ENCODE measurements around the gene RANBP17. TPM values are rescaled to one million over a fixed set of nuclear protein-coding genes. Genes with fewer than 3 reads are reported as not detected.
"Not testable (repeated sequence)": the region's sequence is repeated elsewhere in the genome, so short reads cannot be mapped to it uniquely, and the experiment has no call there.

Gene RANBP17
- total RNA-seq, 2 experiments from 2014 or later: not detected

DNA sequence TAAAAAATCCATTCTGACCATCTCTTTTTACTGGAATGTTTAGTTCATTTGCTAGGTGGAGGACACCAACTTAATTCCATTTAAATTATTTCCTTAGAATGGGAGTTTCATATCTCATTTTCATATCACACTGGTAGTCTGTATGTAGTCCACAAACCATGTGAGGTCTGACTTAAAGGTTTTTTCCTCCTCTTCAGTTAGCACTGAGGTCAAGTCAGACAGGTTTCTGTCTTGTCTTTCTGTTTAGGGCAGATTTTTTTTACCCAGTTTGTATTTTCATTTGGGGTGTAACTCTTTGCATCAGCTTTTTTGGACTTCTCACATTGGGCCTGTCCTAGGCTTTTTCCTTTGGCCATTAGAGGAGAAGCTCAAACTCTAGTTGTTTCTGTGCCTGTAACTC, 75.3 kb downstream of the RANBP17 start:
- DNase-seq: no peak
- Mint-ChIP-seq H3K4me1 (no peaks in the 10 kb centered on the region), H3K4me3 (no peak overlapping the region), H3K27me3 (no peaks in the 10 kb centered on the region), H3K9me3 (ENCODE audit: low read depth) (peaks cover 3% of the 10 kb centered on the region), H3K36me3 (no peaks in the 10 kb centered on the region), H3K27ac (no peak overlapping the region)
- ATAC-seq: no peak
- CTCF ChIA-PET: no interaction called here

DNA sequence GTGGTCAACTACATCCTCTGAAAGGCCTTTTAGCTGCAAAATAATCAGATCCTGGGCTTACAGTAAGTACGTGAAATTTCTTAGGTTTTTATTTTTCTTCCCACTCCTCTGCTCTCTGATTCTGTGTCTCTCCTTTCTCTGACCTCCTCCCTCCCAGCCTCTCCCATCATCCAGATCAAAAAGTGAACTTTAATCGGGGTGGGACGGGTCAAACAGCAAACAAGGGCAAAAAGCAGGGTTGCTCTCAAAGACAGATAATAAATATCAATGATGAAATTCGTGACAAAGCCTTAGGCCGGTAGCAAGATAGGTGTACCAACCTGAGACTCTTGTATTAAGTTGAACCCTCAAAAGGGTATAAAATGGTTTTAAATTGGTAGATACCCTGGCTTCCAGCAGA, 76.1 kb downstream of the RANBP17 start:
- no peak overlapping the region for H3K27ac Mint-ChIP-seq

DNA sequence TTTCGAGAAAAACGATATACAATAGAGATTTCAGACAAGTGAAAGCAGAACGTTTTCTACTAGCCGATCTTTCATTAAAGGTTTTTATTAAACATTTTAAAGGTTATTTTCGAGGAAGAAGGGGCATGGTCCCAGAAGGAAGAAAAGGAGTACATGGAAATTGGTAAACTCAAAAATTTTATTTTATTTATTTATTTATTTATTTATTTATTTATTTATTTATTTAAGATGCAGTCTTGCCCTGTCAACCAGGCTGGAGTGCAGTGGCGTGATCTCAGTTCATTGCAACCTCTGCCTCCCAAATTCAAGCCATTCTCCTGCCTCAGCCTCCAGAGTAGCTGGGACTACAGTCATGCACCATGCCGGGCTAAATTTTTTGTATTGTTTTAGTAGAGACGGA, 77.4 kb downstream of the RANBP17 start:
- no peak for DNase-seq
- ATAC-seq: no peak
- H3K4me3 Mint-ChIP-seq: no peak overlapping the region
- H3K27me3 Mint-ChIP-seq: no peaks in the 10 kb centered on the region
- H3K4me1 Mint-ChIP-seq: no peaks in the 10 kb centered on the region
- H3K9me3 Mint-ChIP-seq (ENCODE audit: low read depth): peaks cover 3% of the 10 kb centered on the region
- H3K27ac Mint-ChIP-seq: no peak overlapping the region
- no peaks in the 10 kb centered on the region for H3K36me3 Mint-ChIP-seq
- CTCF ChIA-PET: no interaction called here

More for the DNA sequence above, 76.1 kb downstream of the RANBP17 start:
- Mint-ChIP-seq H3K27me3 (no peaks in the 10 kb centered on the region), H3K4me3 (no peak overlapping the region), H3K36me3 (no peaks in the 10 kb centered on the region), H3K4me1 (no peaks in the 10 kb centered on the region), H3K9me3 (ENCODE audit: low read depth) (peaks cover 3% of the 10 kb centered on the region)
- no peak for ATAC-seq
- no peak for DNase-seq
- CTCF ChIA-PET: no interaction called here

DNA sequence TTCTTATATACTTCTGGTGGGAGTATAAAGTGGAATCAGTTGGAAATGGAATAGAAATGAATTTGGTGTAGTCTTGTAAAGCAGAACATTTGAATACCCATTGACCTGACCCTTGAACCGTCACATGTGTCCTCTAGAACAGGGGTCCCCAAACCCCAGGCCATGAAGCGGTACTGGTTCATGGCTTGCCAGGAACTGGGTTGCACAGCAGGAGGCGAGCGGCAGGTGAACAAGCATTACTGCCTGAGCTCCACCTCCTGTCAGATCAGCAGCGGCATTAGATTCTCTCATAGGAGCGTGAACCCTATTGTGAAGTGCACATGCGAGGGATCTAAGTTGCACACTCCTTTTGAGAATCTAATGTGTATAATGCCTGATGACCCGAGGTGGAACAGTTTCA, 80.0 kb downstream of the RANBP17 start:
- H3K9me3 Mint-ChIP-seq (ENCODE audit: low read depth): no peaks in the 10 kb centered on the region
- ATAC-seq (no peak), DNase-seq (no peak)
- H3K4me3 Mint-ChIP-seq: no peak overlapping the region
- no peaks in the 10 kb centered on the region for H3K36me3 Mint-ChIP-seq
- no peaks in the 10 kb centered on the region for H3K4me1 Mint-ChIP-seq
- CTCF ChIA-PET: no interaction called here
- no peaks in the 10 kb centered on the region for H3K27me3 Mint-ChIP-seq
- H3K27ac Mint-ChIP-seq: no peak overlapping the region

DNA sequence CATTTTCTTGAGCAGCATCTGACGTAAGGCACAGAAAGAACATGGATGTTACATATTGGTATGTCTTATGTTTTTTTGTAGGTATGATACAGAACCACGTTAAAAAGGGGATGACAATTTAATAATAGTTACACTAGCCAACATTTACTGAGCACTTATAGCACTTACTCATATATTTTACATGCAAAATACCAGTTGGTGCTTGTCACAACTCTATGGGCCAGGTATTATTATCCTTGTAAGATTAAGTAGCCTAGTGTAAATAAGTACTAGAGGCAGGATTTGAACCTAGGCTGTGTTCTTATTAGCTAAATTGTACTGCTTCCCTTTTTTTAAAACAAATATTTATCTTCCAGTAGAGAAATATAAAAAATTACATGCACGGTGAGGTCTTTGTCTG, 83.5 kb downstream of the RANBP17 start:
- ATAC-seq (no peak), DNase-seq (no peak)
- no peaks in the 10 kb centered on the region for H3K4me1 Mint-ChIP-seq
- no peaks in the 10 kb centered on the region for H3K27me3 Mint-ChIP-seq
- H3K27ac Mint-ChIP-seq: no peak overlapping the region
- CTCF ChIA-PET: no interaction called here
- H3K9me3 Mint-ChIP-seq (ENCODE audit: low read depth): no peaks in the 10 kb centered on the region
- no peaks in the 10 kb centered on the region for H3K36me3 Mint-ChIP-seq
- no peak overlapping the region for H3K4me3 Mint-ChIP-seq

DNA sequence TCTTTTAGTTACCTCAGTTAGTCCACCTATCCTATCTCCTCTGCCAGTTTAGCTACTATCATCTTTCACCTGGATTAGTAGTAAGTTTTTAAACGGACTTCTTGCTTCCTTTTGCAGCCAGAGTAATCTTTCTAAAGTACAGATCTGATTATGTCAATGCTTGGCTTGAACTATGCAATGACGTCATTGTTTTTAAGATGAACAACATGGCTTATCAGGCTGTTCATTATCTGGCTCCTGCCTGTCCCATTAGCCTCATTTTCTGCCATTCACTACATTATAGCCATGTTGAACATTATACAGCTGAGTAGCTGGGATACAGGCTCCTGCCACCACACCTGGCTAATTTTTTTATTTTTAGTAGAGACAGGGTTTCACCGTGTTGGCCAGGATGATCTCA, 98.7 kb downstream of the RANBP17 start:
- ATAC-seq (no peak), DNase-seq (no peak)
- Mint-ChIP-seq H3K9me3 (ENCODE audit: low read depth) (no peaks in the 10 kb centered on the region), H3K4me1 (no peaks in the 10 kb centered on the region), H3K4me3 (no peak overlapping the region), H3K27me3 (no peaks in the 10 kb centered on the region), H3K36me3 (no peaks in the 10 kb centered on the region), H3K27ac (no peak overlapping the region)
- CTCF ChIA-PET: no interaction called here

DNA sequence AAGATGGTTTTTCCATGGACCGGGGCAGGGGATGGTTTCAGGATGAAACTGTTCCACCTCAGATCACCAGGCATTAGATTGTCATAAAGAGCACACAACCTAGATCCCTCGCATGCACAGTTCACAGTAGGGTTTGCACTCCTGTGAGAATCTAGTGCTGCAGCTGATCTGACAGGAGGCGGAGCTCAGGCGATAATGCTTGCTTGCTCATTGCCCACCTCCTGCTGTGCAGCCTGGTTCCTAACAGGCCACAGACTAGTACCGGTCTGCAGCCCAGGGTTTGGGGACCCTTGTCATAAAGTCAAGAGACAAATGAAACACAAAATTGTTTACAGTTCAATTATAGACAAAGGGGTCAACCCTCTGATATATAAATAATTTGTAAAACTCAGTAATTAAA, 101.7 kb downstream of the RANBP17 start:
- Mint-ChIP-seq H3K4me3 (no peak overlapping the region), H3K27me3 (no peaks in the 10 kb centered on the region), H3K27ac (no peak overlapping the region), H3K9me3 (ENCODE audit: low read depth) (no peaks in the 10 kb centered on the region), H3K4me1 (no peaks in the 10 kb centered on the region), H3K36me3 (no peaks in the 10 kb centered on the region)
- no peak for DNase-seq
- CTCF ChIA-PET: no interaction called here
- no peak for ATAC-seq

DNA sequence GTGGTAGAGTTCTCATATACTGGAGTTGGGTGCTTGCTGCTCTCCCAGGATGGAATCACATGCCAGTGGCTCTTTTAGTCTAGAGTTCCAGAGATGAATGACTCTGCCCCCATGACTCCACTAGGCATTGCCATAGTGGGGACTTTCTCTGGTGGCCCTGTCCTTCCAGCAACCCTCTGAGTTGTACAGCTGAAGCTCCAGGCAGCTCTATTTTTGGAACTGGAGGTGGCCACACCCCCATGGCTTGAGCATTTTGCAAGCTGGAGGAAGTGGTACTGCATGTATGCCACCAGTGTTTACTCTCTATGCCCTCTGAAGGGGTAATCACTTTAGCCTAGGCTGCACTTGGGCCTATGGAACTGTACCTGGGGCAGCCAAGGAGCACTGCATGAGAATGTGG, 112.6 kb downstream of the RANBP17 start:
- Mint-ChIP-seq H3K4me3 (no peak overlapping the region), H3K27me3 (no peaks in the 10 kb centered on the region), H3K36me3 (no peaks in the 10 kb centered on the region), H3K4me1 (no peaks in the 10 kb centered on the region), H3K9me3 (ENCODE audit: low read depth) (no peaks in the 10 kb centered on the region), H3K27ac (no peak overlapping the region)
- DNase-seq: no peak
- no peak for ATAC-seq
- CTCF ChIA-PET: no interaction called here

DNA sequence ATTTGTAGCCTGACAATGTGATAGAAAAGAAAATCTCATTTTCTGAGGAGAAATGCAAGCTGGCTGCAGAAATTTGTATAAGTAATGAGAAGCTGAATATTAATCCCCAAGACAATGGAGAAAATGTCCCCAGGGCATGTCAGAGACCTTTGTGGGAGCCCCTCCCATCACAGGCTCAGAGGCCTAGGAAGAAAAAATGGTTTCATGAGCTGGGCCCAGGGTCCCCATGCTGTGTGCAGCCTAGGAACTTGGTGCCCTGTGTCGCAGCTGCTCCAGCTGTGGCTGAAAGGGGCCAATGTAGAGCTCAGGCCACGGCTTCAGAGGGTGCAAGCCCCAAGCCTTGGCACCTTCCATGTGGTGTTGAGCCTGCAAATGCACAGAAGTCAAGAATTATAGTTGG, 118.4 kb downstream of the RANBP17 start:
- not testable (repeated sequence) for ATAC-seq; H3K9me3 Mint-ChIP-seq (ENCODE audit: low read depth)

DNA sequence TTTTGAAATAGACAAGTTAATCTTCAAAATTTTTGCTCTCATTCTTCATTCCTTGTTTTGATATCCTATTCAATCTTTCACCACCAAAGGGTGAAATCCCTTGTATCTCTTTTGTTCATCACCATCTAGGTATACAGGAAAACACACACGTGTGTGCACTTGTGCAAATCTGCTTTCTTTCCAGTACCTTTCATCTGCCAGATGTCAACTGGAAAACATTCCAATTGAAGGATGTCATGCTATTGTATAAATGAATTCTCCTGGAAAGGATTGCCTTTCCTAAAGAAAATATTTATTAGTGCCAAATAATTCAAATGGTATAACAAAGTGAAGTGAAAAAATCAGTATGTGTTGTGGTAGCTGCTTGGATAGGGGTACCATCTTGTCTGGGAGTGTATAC, 123.7 kb downstream of the RANBP17 start:
- H3K27ac Mint-ChIP-seq: no peak overlapping the region
- H3K36me3 Mint-ChIP-seq: no peaks in the 10 kb centered on the region
- CTCF ChIA-PET: no interaction called here
- peaks cover 8% of the 10 kb centered on the region for H3K9me3 Mint-ChIP-seq (ENCODE audit: low read depth)
- H3K27me3 Mint-ChIP-seq: peaks cover under 1% of the 10 kb centered on the region
- ATAC-seq: no peak
- H3K4me3 Mint-ChIP-seq: no peak overlapping the region
- no peak for DNase-seq
- H3K4me1 Mint-ChIP-seq: no peaks in the 10 kb centered on the region

More for the DNA sequence above, 118.4 kb downstream of the RANBP17 start:
- H3K27me3 Mint-ChIP-seq, DNase-seq, H3K27ac Mint-ChIP-seq, CTCF ChIA-PET, H3K4me1 Mint-ChIP-seq, H3K36me3 Mint-ChIP-seq, H3K4me3 Mint-ChIP-seq: not testable (repeated sequence)

DNA sequence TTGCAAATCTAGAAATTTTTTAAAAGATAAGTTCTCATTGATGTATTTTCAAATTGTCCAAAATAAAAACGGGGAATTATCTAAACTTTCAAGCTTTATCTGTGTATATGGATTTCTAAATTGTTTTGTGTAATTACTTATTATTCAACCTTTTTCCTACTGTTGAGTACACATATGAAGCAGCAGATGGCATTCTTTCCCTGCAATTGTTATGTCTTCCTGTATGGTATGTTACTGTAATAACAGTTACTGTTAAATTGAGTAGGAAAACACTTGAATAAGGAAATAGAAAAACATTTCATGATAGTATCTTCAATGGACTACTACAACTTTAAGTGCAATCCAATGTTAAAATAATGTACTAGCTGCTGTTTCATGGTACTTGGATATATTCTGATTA, 124.8 kb downstream of the RANBP17 start:
- CTCF ChIA-PET: no interaction called here
- Mint-ChIP-seq H3K9me3 (ENCODE audit: low read depth) (no peaks in the 10 kb centered on the region), H3K4me3 (no peak overlapping the region), H3K27me3 (peaks cover 3% of the 10 kb centered on the region), H3K4me1 (no peaks in the 10 kb centered on the region), H3K27ac (no peak overlapping the region), H3K36me3 (no peaks in the 10 kb centered on the region)
- no peak for ATAC-seq
- DNase-seq: no peak

DNA sequence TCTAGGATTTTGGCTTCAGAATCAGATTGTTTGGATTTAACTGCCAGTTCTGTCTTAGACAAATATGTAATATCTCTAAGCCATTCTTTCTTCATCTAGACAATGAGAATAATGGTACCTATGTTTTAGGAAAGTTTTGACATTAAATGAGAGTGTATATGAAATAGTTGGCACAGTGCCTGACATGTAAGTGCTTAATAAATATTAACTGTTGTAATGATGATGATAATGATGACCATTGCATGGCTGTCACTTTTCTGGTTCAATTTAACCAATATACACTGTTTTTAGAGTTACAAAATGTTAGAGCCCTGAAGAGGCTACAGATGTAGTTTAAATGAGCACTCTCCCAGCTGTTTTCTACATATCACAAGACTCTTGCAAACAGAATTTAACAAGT, 131.7 kb downstream of the RANBP17 start:
- DNase-seq (no peak), ATAC-seq (no peak)
- Mint-ChIP-seq H3K4me1 (no peaks in the 10 kb centered on the region), H3K27me3 (peaks cover 6% of the 10 kb centered on the region), H3K4me3 (no peak overlapping the region), H3K9me3 (ENCODE audit: low read depth) (no peaks in the 10 kb centered on the region), H3K36me3 (no peaks in the 10 kb centered on the region), H3K27ac (no peak overlapping the region)
- CTCF ChIA-PET: no interaction called here

DNA sequence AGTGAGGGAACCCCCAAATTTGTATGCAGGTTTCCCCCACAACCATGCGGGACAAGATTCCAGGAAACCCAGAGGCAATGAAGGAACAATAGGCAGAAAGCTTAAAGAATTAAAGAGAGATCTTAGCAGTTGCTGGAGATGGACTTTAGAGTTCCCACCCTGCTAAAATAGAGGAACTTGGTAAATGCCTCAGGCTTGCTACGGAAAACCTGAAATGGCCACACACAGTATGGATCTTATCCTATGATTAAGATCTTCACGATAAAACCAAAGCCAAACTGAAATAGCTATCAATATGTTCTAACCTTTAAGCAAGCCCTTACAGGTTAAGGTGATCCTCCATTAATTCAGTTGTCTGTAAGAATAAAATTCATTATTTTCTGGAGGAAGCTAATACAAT, 148.3 kb downstream of the RANBP17 start:
- ATAC-seq (no peak), DNase-seq (no peak)
- Mint-ChIP-seq H3K4me1 (no peaks in the 10 kb centered on the region), H3K4me3 (no peak overlapping the region), H3K27ac (no peak overlapping the region), H3K36me3 (no peaks in the 10 kb centered on the region), H3K27me3 (no peaks in the 10 kb centered on the region), H3K9me3 (ENCODE audit: low read depth) (no peaks in the 10 kb centered on the region)
- CTCF ChIA-PET: no interaction called here

DNA sequence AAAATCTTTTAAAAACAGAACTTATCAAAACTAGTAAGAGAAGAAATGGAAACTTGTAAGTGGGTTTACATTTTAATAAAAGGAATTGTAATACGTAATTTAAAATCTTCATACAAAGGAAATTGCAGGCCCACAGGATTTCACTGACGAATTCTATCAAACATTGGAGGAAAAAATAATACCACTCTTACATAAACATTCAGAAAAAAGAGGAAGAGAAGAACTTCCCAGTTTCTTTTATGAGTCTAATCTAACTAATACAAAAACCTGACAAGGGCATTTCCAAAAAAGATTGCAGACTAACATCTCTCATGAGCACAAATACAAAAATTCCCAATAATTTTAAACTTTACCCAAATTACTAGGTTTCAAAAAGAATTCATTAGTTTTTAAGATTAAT, 149.0 kb downstream of the RANBP17 start:
- Mint-ChIP-seq H3K4me1 (no peaks in the 10 kb centered on the region), H3K36me3 (no peaks in the 10 kb centered on the region), H3K27me3 (no peaks in the 10 kb centered on the region), H3K27ac (no peak overlapping the region), H3K9me3 (ENCODE audit: low read depth) (no peaks in the 10 kb centered on the region), H3K4me3 (no peak overlapping the region)
- DNase-seq (no peak), ATAC-seq (no peak)
- CTCF ChIA-PET: no interaction called here

DNA sequence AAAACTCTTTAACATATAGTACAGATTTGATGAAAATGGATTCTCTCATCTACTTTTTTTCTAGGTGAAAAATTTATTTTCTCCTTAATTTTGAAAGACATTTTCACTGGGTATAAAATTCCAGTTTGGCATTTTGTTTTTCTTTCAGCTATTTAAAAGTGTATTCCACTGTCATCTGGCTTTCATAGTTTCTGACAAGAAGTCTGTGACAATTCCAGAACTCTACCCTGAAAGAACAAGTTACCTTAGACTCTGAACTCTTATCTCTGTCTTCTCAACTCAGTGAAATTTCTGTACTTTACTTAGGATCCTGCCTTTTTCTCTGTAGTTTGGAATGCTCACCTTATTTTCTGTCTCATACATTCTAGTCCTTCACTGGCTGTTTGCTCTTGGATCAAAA, 161.7 kb downstream of the RANBP17 start:
- DNase-seq (no peak), ATAC-seq (no peak)
- H3K27ac Mint-ChIP-seq: no peak overlapping the region
- CTCF ChIA-PET: no interaction called here
- no peaks in the 10 kb centered on the region for H3K36me3 Mint-ChIP-seq
- peaks cover 2% of the 10 kb centered on the region for H3K9me3 Mint-ChIP-seq (ENCODE audit: low read depth)
- H3K4me3 Mint-ChIP-seq: no peak overlapping the region
- no peaks in the 10 kb centered on the region for H3K4me1 Mint-ChIP-seq
- no peaks in the 10 kb centered on the region for H3K27me3 Mint-ChIP-seq
